Small intestine (tissue), 7 donors: Measurements from ENCODE around the gene CCDC88C. TPM values are rescaled to one million over a fixed set of nuclear protein-coding genes. Genes with fewer than 3 reads are reported as not detected.

Experiments
- DNase-seq, 2 donors: peaks; one replicate each; pipeline versions ENCODE4 v3.0.0 to v3.0.0-alpha.2; 2013
- FAIRE-seq: peaks from 2 replicates; lab custom pipeline; 2012; peaks lifted over from hg19 to GRCh38; lab: Jason Lieb, UNC
- H3K27ac ChIP-seq, 3 donors: one replicate each; pipeline ENCODE4 v1.5.1; 2013; ENCODE audit warnings: low read length in 2 of 3, mild to moderate bottlenecking in 2 of 3, control low read depth in 1 of 3, inconsistent platforms in 1 of 3, low read depth in 1 of 3, moderate library complexity in 1 of 3
- H3K27me3 ChIP-seq, 3 donors: one replicate each; pipeline ENCODE4 v1.6.1; 2013; ENCODE audit warnings: low read length in 3 of 3, inconsistent platforms in 1 of 3; ENCODE audit not compliant: control insufficient read depth in 3 of 3, insufficient read depth in 3 of 3
- H3K36me3 ChIP-seq, 3 donors: one replicate each; pipeline ENCODE4 v1.6.1; 2013; ENCODE audit warnings: low read length in 3 of 3, inconsistent platforms in 1 of 3, low read depth in 1 of 3, mild to moderate bottlenecking in 1 of 3, moderate library complexity in 1 of 3; ENCODE audit not compliant: control insufficient read depth in 3 of 3, insufficient read depth in 2 of 3
- H3K4me1 ChIP-seq, 3 donors: one replicate each; pipeline ENCODE4 v1.6.1; 2013; ENCODE audit warnings: low read length in 2 of 3, inconsistent platforms in 1 of 3, low read depth in 1 of 3, mild to moderate bottlenecking in 1 of 3, moderate library complexity in 1 of 3; ENCODE audit not compliant: control insufficient read depth in 3 of 3, insufficient read depth in 2 of 3
- H3K4me3 ChIP-seq, 3 donors: one replicate each; pipeline ENCODE4 v1.5.1; 2013; ENCODE audit warnings: low read length in 3 of 3, control low read depth in 1 of 3, inconsistent platforms in 1 of 3, low read depth in 1 of 3, mild to moderate bottlenecking in 1 of 3, moderate library complexity in 1 of 3
- H3K9me3 ChIP-seq, 2 donors: one replicate each; pipeline ENCODE4 v1.6.1; 2013; ENCODE audit warnings: low read depth in 1 of 2, low read length in 1 of 2; ENCODE audit not compliant: control insufficient read depth in 2 of 2, insufficient read depth in 1 of 2
- WGBS, 3 donors: extraction: QIAGEN DNeasy Blood & Tissue Kit; methylation state at CpG; one replicate each; pipeline ENCODE4 v1.1.7; 2013; 5-methylcytosine and 5-hydroxymethylcytosine counted together
- polyA plus RNA-seq, 4 donors: library from polyadenylated mRNA; stranded (reverse) in 3 of 4; unstranded in 1 of 4; fragments of 200-250 nt in 3 of 4; fragments of 120-200 nt in 1 of 4; gene quantifications; one replicate each; pipeline versions ENCODE4 v1.2.1 to v1.2.3, GENCODE V29; 2013
- donor health status: healthy with polysubstance abuse.
- donor health status: control.
- donor health status: control.
- donor health status: Bipolar disorder and iron deficiency.
- donor health status: healthy.

The CCDC88C gene
- polyA plus RNA-seq, 4 donors, result 13.2 to 25.9 (median 18.3) TPM

GRCh38 chr14:91297081-91297711, 120.4 kb downstream of the CCDC88C start:
- H3K27ac ChIP-seq, result no peak overlapping the region
- DNase-seq, result no peak
- H3K4me3 ChIP-seq, result no peak overlapping the region
- H3K4me1 ChIP-seq, result peaks cover 0 to 14% (median 0%) of the 10 kb centered on the region in 3 donors
- no peaks in the 10 kb centered on the region for H3K27me3 ChIP-seq
- H3K9me3 ChIP-seq, result no peaks in the 10 kb centered on the region
- 91 to 93% (median 92%) methylated on average over 16 of the region's 16 CpGs for WGBS, 3 donors
- no peak for FAIRE-seq
- peaks cover 10 to 83% (median 24%) of the 10 kb centered on the region in 3 donors for H3K36me3 ChIP-seq

- no peak overlapping the region for H3K4me3 ChIP-seq
- no peaks in the 10 kb centered on the region for H3K27me3 ChIP-seq
- peaks cover 0 to 12% (median 0%) of the 10 kb centered on the region in 3 donors for H3K4me1 ChIP-seq
- peaks cover 0 to 1% of the 10 kb centered on the region in 2 donors for H3K9me3 ChIP-seq
- peaks cover 10 to 84% (median 25%) of the 10 kb centered on the region in 3 donors for H3K36me3 ChIP-seq
- FAIRE-seq, result no peak
- no peak for DNase-seq
- no peak overlapping the region for H3K27ac ChIP-seq
- 95 to 96% (median 95%) methylated on average over 23 of the region's 23 CpGs for WGBS, 3 donors
Measured at GRCh38 chr14:91295851-91296796, 121.5 kb downstream of the CCDC88C start.

GRCh38 chr14:91295276-91295845, 122.3 kb downstream of the CCDC88C start:
- Histone ChIP-seq H3K4me3 (no peak overlapping the region), H3K27ac (no peak overlapping the region), H3K9me3 (peaks cover 0 to 1% of the 10 kb centered on the region in 2 donors), H3K27me3 (no peaks in the 10 kb centered on the region), H3K4me1 (peaks cover 0 to 5% (median 0%) of the 10 kb centered on the region in 3 donors), H3K36me3 (peaks cover 4 to 85% (median 27%) of the 10 kb centered on the region in 3 donors)
- FAIRE-seq (no peak), DNase-seq (no peak)
- 95 to 96% (median 96%) methylated on average over 17 of the region's 17 CpGs for WGBS, 3 donors

GRCh38 chr14:91294153-91294552, 123.5 kb downstream of the CCDC88C start:
- Histone ChIP-seq H3K36me3 (peaks cover 1 to 86% (median 32%) of the 10 kb centered on the region in 3 donors), H3K4me1 (no peaks in the 10 kb centered on the region), H3K27me3 (no peaks in the 10 kb centered on the region), H3K9me3 (peaks cover 0 to 1% of the 10 kb centered on the region in 2 donors), H3K27ac (no peak overlapping the region), H3K4me3 (no peak overlapping the region)
- 78 to 93% (median 88%) methylated on average over 7 of the region's 7 CpGs for WGBS, 3 donors
- FAIRE-seq (no peak), DNase-seq (no peak)

GRCh38 chr14:91293281-91293680, 124.3 kb downstream of the CCDC88C start:
- DNase-seq, result no peak
- FAIRE-seq, result no peak
- 54 to 63% (median 55%) methylated on average over 12 of the region's 12 CpGs for WGBS, 3 donors

GRCh38 chr14:91292491-91292890, 125.1 kb downstream of the CCDC88C start:
- no peaks in the 10 kb centered on the region for H3K4me1 ChIP-seq
- no peak overlapping the region for H3K27ac ChIP-seq
- FAIRE-seq, result no peak
- H3K27me3 ChIP-seq, result no peaks in the 10 kb centered on the region
- no peak overlapping the region for H3K4me3 ChIP-seq
- peaks cover 5 to 89% (median 36%) of the 10 kb centered on the region in 3 donors for H3K36me3 ChIP-seq
- 87 to 89% (median 87%) methylated on average over 15 of the region's 15 CpGs for WGBS, 3 donors
- H3K9me3 ChIP-seq, result peaks cover 0 to 1% of the 10 kb centered on the region in 2 donors
- DNase-seq, result no peak

More at GRCh38 chr14:91293281-91293680, 124.3 kb downstream of the CCDC88C start:
- Histone ChIP-seq H3K4me3 (no peak overlapping the region), H3K27me3 (no peaks in the 10 kb centered on the region), H3K9me3 (peaks cover 0 to 1% of the 10 kb centered on the region in 2 donors), H3K36me3 (peaks cover 5 to 90% (median 36%) of the 10 kb centered on the region in 3 donors), H3K27ac (no peak overlapping the region), H3K4me1 (no peaks in the 10 kb centered on the region)

GRCh38 chr14:91291786-91292405, 125.7 kb downstream of the CCDC88C start:
- H3K9me3 ChIP-seq, result peaks cover 0 to 1% of the 10 kb centered on the region in 2 donors
- DNase-seq (no peak), FAIRE-seq (no peak)
- H3K27ac ChIP-seq, result no peak overlapping the region
- H3K4me1 ChIP-seq, result no peaks in the 10 kb centered on the region
- H3K4me3 ChIP-seq, result no peak overlapping the region
- peaks cover 5 to 87% (median 31%) of the 10 kb centered on the region in 3 donors for H3K36me3 ChIP-seq
- no peaks in the 10 kb centered on the region for H3K27me3 ChIP-seq
- WGBS, 3 donors, result 91 to 95% (median 92%) methylated on average over 21 of the region's 21 CpGs

GRCh38 chr14:91290986-91291385, 126.6 kb downstream of the CCDC88C start:
- Histone ChIP-seq H3K4me1 (no peaks in the 10 kb centered on the region), H3K4me3 (no peak overlapping the region), H3K36me3 (peaks cover 5 to 83% (median 27%) of the 10 kb centered on the region in 3 donors), H3K9me3 (peaks cover 0 to 1% of the 10 kb centered on the region in 2 donors), H3K27me3 (no peaks in the 10 kb centered on the region), H3K27ac (no peak overlapping the region)
- WGBS, 3 donors, result 82 to 91% (median 88%) methylated on average over 10 of the region's 10 CpGs
- DNase-seq, result no peak
- no peak for FAIRE-seq
